ENCODE data around the gene TOGARAM2. TPM values are rescaled to one million over a fixed set of nuclear protein-coding genes. Genes with fewer than 3 reads are reported as not detected.

The TOGARAM2 gene
- total RNA-seq, 2 donors from 2014 or later: 2.0 to 6.6 TPM

DNA sequence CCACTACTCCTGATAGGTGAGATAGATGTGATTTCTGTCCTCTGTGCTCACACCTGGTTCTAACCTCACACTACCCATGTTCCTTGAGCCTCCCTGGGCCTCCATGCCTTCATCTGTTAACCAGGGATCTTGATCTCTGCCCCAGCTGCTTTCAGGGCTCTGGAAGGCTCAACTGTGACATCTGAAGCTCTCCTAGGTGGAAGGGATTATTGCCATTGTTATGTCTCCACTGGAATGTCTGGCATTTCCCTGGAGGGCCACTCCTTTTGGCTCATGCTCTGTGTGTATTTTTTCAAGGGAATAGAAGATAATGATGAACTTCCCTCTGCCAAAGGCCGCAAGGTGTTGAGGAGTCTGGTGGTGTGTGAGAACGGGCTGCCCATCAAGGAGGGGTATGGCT is 52.1 kb downstream of the TOGARAM2 start:
- Histone ChIP-seq H3K4me3 (no peak overlapping the region), H3K36me3 (peaks cover 9% of the 10 kb centered on the region)

DNA sequence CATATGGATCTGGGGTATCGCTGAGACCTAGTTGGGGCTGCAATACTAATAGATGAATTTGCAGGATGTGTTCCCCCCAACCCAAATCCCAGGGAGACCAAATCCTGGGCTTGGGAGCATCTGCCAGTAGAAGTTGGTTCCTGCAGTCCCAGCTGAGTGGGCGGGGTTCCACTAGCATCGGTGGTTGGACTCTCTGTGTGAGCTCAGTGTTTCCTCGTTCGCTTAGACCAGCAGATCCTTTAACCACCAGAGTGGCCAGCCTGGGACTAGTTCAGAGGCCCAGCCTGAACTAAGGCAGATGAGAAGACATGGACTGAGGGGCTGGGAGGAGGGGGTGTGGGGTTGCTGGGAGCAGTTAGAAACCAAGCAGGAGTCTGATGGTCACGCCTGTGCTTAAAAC is 52.6 kb downstream of the TOGARAM2 start:
- TF ChIP-seq, protein P1, sequence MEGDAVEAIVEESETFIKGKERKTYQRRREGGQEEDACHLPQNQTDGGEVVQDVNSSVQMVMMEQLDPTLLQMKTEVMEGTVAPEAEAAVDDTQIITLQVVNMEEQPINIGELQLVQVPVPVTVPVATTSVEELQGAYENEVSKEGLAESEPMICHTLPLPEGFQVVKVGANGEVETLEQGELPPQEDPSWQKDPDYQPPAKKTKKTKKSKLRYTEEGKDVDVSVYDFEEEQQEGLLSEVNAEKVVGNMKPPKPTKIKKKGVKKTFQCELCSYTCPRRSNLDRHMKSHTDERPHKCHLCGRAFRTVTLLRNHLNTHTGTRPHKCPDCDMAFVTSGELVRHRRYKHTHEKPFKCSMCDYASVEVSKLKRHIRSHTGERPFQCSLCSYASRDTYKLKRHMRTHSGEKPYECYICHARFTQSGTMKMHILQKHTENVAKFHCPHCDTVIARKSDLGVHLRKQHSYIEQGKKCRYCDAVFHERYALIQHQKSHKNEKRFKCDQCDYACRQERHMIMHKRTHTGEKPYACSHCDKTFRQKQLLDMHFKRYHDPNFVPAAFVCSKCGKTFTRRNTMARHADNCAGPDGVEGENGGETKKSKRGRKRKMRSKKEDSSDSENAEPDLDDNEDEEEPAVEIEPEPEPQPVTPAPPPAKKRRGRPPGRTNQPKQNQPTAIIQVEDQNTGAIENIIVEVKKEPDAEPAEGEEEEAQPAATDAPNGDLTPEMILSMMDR (IDR thresholded peaks at IDR 0.05): no peak
- H3K9me3 ChIP-seq: no peaks in the 10 kb centered on the region
- H3K27me3 ChIP-seq: no peaks in the 10 kb centered on the region
- peaks cover 9% of the 10 kb centered on the region for H3K36me3 ChIP-seq
- H3K27ac ChIP-seq: no peak overlapping the region
- H3K4me3 ChIP-seq: no peak overlapping the region
- no peak for DNase-seq (ENCODE audit: low spot score)
- no peaks in the 10 kb centered on the region for H3K4me1 ChIP-seq

More for the DNA sequence above, 52.1 kb downstream of the TOGARAM2 start:
- no peaks in the 10 kb centered on the region for H3K9me3 ChIP-seq
- TF ChIP-seq, protein P1 (IDR thresholded peaks at IDR 0.05): no peak
- no peak overlapping the region for H3K27ac ChIP-seq
- no peaks in the 10 kb centered on the region for H3K4me1 ChIP-seq
- DNase-seq (ENCODE audit: low spot score): no peak
- no peaks in the 10 kb centered on the region for H3K27me3 ChIP-seq

DNA sequence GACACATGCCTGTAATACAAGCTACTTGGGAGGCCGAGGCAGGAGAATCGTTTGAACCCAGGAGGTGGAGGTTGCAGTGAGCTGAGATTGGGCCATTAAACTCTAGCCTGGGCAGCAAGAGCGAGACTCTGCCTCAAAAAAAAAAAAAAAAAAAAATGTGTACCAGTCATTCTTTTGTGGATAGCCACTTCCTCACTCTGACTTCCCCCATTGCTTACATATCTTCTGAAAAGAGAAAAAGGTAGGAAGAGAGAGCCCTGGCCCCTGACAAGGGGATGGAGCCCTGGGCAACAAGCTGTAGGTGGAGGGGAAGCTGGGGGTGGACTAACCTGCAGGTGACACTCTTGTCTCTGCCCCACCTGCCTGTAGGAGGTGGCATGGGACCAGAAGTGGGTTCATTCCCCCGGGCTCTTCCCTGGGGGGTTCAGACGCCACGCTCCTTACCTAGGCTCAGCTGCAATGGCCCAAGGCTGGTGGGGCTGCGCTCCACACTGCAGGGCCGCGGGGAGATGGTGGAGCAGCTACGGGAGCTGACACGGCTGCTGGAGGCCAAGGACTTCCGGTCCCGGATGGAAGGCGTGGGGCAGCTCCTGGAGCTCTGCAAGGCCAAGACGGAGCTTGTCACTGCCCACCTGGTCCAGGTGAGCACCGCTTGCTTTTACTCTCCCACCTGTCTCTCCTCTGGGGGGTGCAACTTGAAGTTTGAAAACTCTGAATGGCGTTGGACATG is 54.1 kb downstream of the TOGARAM2 start:
- peaks cover 9% of the 10 kb centered on the region for H3K36me3 ChIP-seq
- H3K9me3 ChIP-seq: no peaks in the 10 kb centered on the region
- no peak overlapping the region for H3K4me3 ChIP-seq
- H3K27me3 ChIP-seq: no peaks in the 10 kb centered on the region
- H3K4me1 ChIP-seq: peaks cover 0 to 7% of the 10 kb centered on the region in 2 donors
- no peak for DNase-seq (ENCODE audit: low spot score)
- TF ChIP-seq, protein P1 (IDR thresholded peaks at IDR 0.05): no peak
- H3K27ac ChIP-seq: no peak overlapping the region

DNA sequence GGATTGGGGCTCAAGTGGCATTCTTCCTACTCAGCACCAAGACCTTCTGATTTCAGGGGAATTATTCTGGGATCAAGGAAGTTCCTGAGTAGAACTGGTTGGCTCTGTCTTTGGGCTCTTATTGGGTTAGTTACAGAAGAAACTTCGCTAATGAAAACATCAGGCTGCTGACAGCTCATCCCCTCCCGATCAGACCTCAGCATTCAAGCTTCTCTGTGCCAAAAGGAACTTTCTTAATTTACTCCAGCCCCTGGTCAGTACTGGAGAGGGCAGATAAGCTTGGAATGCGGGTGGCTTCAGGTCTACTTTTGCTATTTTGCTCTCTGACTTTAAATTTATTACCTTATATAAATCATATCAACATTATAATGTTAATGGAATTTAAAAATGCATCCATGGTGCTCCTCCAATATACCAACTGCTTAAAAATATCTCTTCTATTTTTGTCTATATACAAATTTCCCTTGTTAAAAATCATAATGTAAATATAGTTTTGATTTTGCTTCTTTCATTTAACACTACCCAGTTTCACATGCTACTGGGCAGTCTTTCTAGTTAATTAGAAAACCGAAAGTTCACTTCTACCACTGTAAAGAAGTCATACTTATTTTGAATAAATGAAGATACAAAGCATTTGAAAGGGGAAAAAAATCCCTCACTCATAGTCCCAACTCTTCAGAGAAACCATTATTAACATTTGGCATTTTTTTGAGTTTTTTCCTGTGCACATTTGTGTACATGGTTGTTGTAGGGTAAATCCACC is 58.8 kb downstream of the TOGARAM2 start:
- TF ChIP-seq, protein P1 (IDR thresholded peaks at IDR 0.05): no peak
- DNase-seq (ENCODE audit: low spot score): no peak
- Histone ChIP-seq H3K4me3 (no peak overlapping the region), H3K9me3 (no peaks in the 10 kb centered on the region), H3K27me3 (no peaks in the 10 kb centered on the region), H3K27ac (peak overlapping the region in 1 of 2 donors; percentile 61), H3K4me1 (peaks cover 0 to 18% of the 10 kb centered on the region in 2 donors), H3K36me3 (peaks cover 9% of the 10 kb centered on the region)

DNA sequence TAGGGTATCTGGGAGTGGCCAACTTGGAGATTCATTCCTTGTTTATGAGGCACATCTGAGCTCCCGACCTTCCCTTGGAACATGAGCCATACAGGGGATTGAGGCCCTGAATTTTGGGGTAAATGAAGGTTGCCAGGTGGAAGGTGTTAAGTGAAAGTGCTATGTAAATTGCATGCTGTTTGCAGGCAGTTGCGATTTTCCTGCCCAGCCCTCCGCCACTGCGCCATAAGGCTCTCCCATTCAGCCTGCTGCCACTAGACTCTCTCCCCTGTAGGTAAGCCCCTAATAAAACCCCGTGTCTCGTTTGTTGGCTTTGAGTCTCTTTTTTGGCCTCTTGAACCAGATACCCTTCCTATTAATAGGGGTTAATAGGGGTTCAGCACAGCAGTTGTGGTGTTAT is 59.5 kb downstream of the TOGARAM2 start:
- TF ChIP-seq, protein P1 (IDR thresholded peaks at IDR 0.05): no peak
- no peak for DNase-seq (ENCODE audit: low spot score)
- Histone ChIP-seq H3K36me3 (peaks cover 9% of the 10 kb centered on the region), H3K9me3 (no peaks in the 10 kb centered on the region), H3K4me1 (peaks cover 0 to 18% of the 10 kb centered on the region in 2 donors), H3K4me3 (no peak overlapping the region), H3K27me3 (no peaks in the 10 kb centered on the region), H3K27ac (no peak overlapping the region)

Measured in right atrium auricular region (tissue), 2 donors.